HCT116 (cell line): ENCODE results near the gene ANKRD13D. TPM values are rescaled to one million over a fixed set of nuclear protein-coding genes. Genes with fewer than 3 reads are reported as not detected.
A peak's percentile ranks its signal among the peaks of the same experiment; 100 is the strongest.

Experiments used
- ATAC-seq: fragments of 200-7000 bp; cut with Tn5 transposase; 2 replicates; pipeline ENCODE4 v1.9.1; 2020; ENCODE audit warnings: mild to moderate bottlenecking, moderate library complexity
- BruUV-seq: library from RNA; stranded (reverse); fragments of 400-500 nt; replicated peaks from 2 replicates; lab custom pipeline; 2021; lab: Mats Ljungman, UMichigan
- CTCF ChIA-PET: fragments of 300-600 bp; sonication (Branson Sonifier 250); formaldehyde crosslinking; loops from one replicate; lab custom pipeline; 2021; ENCODE audit warnings: antibody characterized with exemption; lab: Charles Lee
- POLR2A ChIA-PET: fragments of 300-600, 350-600 bp; sonication (Branson Sonifier 250); formaldehyde crosslinking; loops from one replicate; lab custom pipeline; 2021; ENCODE audit warnings: antibody characterized with exemption; lab: Charles Lee
- RAD21 ChIA-PET, 2 experiments: fragments of 300-600 bp; sonication (Branson Sonifier 250); formaldehyde crosslinking; loops; one replicate each; lab custom pipeline; 2023; ENCODE audit warnings: low total read pairs in 2 of 2; ENCODE audit not compliant: uncharacterized antibody in 2 of 2, unreplicated experiment in 2 of 2, low non-redundant PET in 1 of 2; lab: Charles Lee
- DNase-seq: peaks from one replicate; pipeline ENCODE4 v3.0.0-alpha.2; 2010; ENCODE audit warnings: low read depth, low spot score
- H2AFZ ChIP-seq: fragments of 200-600 bp; shearing (Covaris generic), sonication (generic); 2 replicates; pipeline ENCODE4 v1.6.1; 2017; ENCODE audit warnings: low read depth, mixed run types, mixed read lengths, antibody characterized with exemption, low read length; ENCODE audit not compliant: poor library complexity, severe bottlenecking
- H3K27ac ChIP-seq: 2 replicates; pipeline ENCODE4 v1.5.1; 2012; ENCODE audit warnings: low read depth, low read length
- H3K27me3 ChIP-seq: fragments of 200-600 bp; sonication (generic); 2 replicates; pipeline ENCODE4 v1.6.1; 2016; ENCODE audit warnings: mixed run types, low read length, mixed read lengths; ENCODE audit not compliant: insufficient read depth
- H3K36me3 ChIP-seq, 2 experiments: fragments of 200-500 bp in 1 of 2; fragments of 200-600 bp in 1 of 2; sonication (Bioruptor generic) in 1 of 2; sonication (generic) in 1 of 2; 2 replicates each; pipeline versions ENCODE4 v1.5.1 to v1.6.1; 2014 to 2016; ENCODE audit warnings: low read length in 2 of 2, inconsistent platforms in 1 of 2, mixed read lengths in 1 of 2, mixed run types in 1 of 2; ENCODE audit not compliant: insufficient read depth in 2 of 2, control insufficient read depth in 1 of 2
- H3K4me1 ChIP-seq, 2 experiments: fragments of 200-600 bp in 1 of 2; sonication (generic) in 1 of 2; 2 replicates each; pipeline versions ENCODE4 v1.5.1 to v1.6.1; 2012 to 2017; ENCODE audit warnings: low read length in 2 of 2, inconsistent platforms in 1 of 2, mild to moderate bottlenecking in 1 of 2, mixed read lengths in 1 of 2, mixed run types in 1 of 2, moderate library complexity in 1 of 2; ENCODE audit not compliant: insufficient read depth in 2 of 2, control insufficient read depth in 1 of 2
- H3K4me2 ChIP-seq: fragments of 200-600 bp; sonication (generic); 2 replicates; pipeline ENCODE4 v1.6.1; 2017; ENCODE audit warnings: mixed run types, low read length, mixed read lengths
- H3K4me3 ChIP-seq, 2 experiments: fragments of 200-600 bp in 1 of 2; sonication (generic) in 1 of 2; replicated peaks in 1 of 2; 2 replicates each; pipeline ENCODE4 v1.5.1; 2011 to 2016; ENCODE audit warnings: low read length in 2 of 2, control low read depth in 1 of 2, low read depth in 1 of 2, mild to moderate bottlenecking in 1 of 2, mixed read lengths in 1 of 2, mixed run types in 1 of 2
- H3K79me2 ChIP-seq: fragments of 200-600 bp; sonication (generic); 2 replicates; pipeline ENCODE4 v1.6.1; 2017; ENCODE audit warnings: mild to moderate bottlenecking, mixed run types, low read length, moderate library complexity, mixed read lengths; ENCODE audit not compliant: insufficient read depth
- H3K9ac ChIP-seq: fragments of 200-600 bp; sonication (generic); 2 replicates; pipeline ENCODE4 v1.6.1; 2016; ENCODE audit warnings: low read length, mixed read lengths
- H3K9me2 ChIP-seq: fragments of 200-600 bp; sonication (generic), shearing (Covaris generic); 2 replicates; pipeline ENCODE4 v1.6.1; 2017; ENCODE audit warnings: mixed run types, mild to moderate bottlenecking, moderate library complexity; ENCODE audit not compliant: insufficient read depth
- H3K9me3 ChIP-seq, 2 experiments: fragments of 200-500 bp in 1 of 2; fragments of 200-600 bp in 1 of 2; sonication (Bioruptor generic) in 1 of 2; sonication (generic) in 1 of 2; 2 replicates each; pipeline ENCODE4 v1.6.1; 2014 to 2017; ENCODE audit warnings: low read length in 2 of 2, mixed read lengths in 2 of 2, inconsistent platforms in 1 of 2, low read depth in 1 of 2, mild to moderate bottlenecking in 1 of 2, mixed run types in 1 of 2, moderate library complexity in 1 of 2; ENCODE audit not compliant: control insufficient read depth in 1 of 2, insufficient read depth in 1 of 2
- H4K20me1 ChIP-seq: fragments of 200-600 bp; sonication (generic), shearing (Covaris generic); 2 replicates; pipeline ENCODE4 v1.6.1; 2017; ENCODE audit warnings: mixed run types, mild to moderate bottlenecking, moderate library complexity; ENCODE audit not compliant: insufficient read depth
- CTCF ChIP-seq, 3 experiments: fragments of 200-600 bp in 1 of 3; sonication (generic) in 1 of 3; IDR thresholded peaks in 2 of 3; conservative IDR thresholded peaks in 1 of 3; 2 replicates each; pipeline ENCODE4 v1.5.1; 2012 to 2017; ENCODE audit warnings: low read depth in 2 of 3, low read length in 2 of 3, antibody characterized with exemption in 1 of 3, borderline replicate concordance in 1 of 3, control low read depth in 1 of 3, mild to moderate bottlenecking in 1 of 3, mixed read lengths in 1 of 3, mixed run types in 1 of 3, moderate library complexity in 1 of 3; ENCODE audit not compliant: insufficient read depth in 1 of 3
- SP1 ChIP-seq: IDR thresholded peaks from 2 replicates; pipeline ENCODE4 v1.6.1; 2012; ENCODE audit warnings: low read depth
- YY1 ChIP-seq: IDR thresholded peaks from 2 replicates; pipeline ENCODE4 v1.6.1; 2011; ENCODE audit warnings: low read length, low read depth, moderate library complexity, mild to moderate bottlenecking; ENCODE audit not compliant: insufficient replicate concordance; ENCODE audit errors: extremely low read depth
- intact Hi-C: fragments of 100-400 bp; cut with micrococcal nuclease; formaldehyde crosslinking; loops from 2 replicates; pipeline ENCODE4 v1.10.0; 2022
- total RNA-seq: library from RNA; stranded (reverse); gene quantifications from one replicate; pipeline ENCODE4 v1.2.1, GENCODE V29; 2021; ENCODE audit not compliant: unreplicated experiment

The ANKRD13D gene
- total RNA-seq, 1 experiment from 2014 or later, result 61.1 TPM

GRCh38 chr11:67265633-67266448 is 23.3 kb upstream of the ANKRD13D start:
- peak; percentile 76 for ATAC-seq
- Histone ChIP-seq H4K20me1 (no peaks in the 10 kb centered on the region), H2AFZ (no peak overlapping the region), H3K9me3 (no peaks in the 10 kb centered on the region)
- no peak for DNase-seq
- no peak for TF ChIP-seq SP1
- TF ChIP-seq YY1, result peak; percentile 24
- TF ChIP-seq CTCF (IDR thresholded peaks at IDR 0.05 in 2 of 3, conservative IDR thresholded peaks at IDR 0.05 in 1 of 3; ENCODE audit: borderline replicate concordance in 1 of 3, insufficient read depth in 1 of 3, low read depth in 2 of 3, low read length in 2 of 3), result peak in 2 of 3 experiments; percentile 59 to 68; a peak in 4 of 6 replicates
- TF ChIP-seq, all 23 proteins: peak for 2
- RAD21 ChIA-PET, result no interaction called here
- H3K9me2 ChIP-seq, result no peaks in the 10 kb centered on the region
- peak overlapping the region; percentile 74 for H3K4me2 ChIP-seq
- peaks cover 2 to 15% of the 10 kb centered on the region in 2 experiments; a peak in 1 of 4 replicates for H3K36me3 ChIP-seq
- no peaks in the 10 kb centered on the region for H3K27me3 ChIP-seq
- peaks cover 14 to 43% of the 10 kb centered on the region in 2 experiments; a peak in 3 of 4 replicates for H3K4me1 ChIP-seq
- intact Hi-C loops, result loop anchor here (1.0 kb wide), 1 partner anchor 51 kb away; no protein-coding TSS in a partner anchor
- peak overlapping the region; percentile 84; the same call in 1 of the 2 replicates for H3K27ac ChIP-seq
- CTCF ChIA-PET, result interaction anchor here (0.6 to 1.7 kb wide), 4 partner anchors 12 to 116 kb away, joined by 4 to 10 read pairs (median 5); no protein-coding TSS in a partner anchor
- POLR2A ChIA-PET, result interaction anchor here (1.8 kb wide), 1 partner anchor 51 kb away, joined by 5 read pairs; no protein-coding TSS in a partner anchor
- H3K79me2 ChIP-seq, result peaks cover 43% of the 10 kb centered on the region
- peak overlapping the region; percentile 22 to 47 for H3K4me3 ChIP-seq
- H3K9ac ChIP-seq, result peak overlapping the region; percentile 46; the same call in 1 of the 2 replicates
- BruUV-seq, result no TSS peak
